IPS-15b (cell line): ENCODE measurements around the gene FZR1.

Experiments
- H3K27me3 ChIP-seq: one replicate; pipeline ENCODE4 v1.6.1; 2013; ENCODE audit warnings: low read length; ENCODE audit not compliant: control insufficient read depth, insufficient read depth
- H3K36me3 ChIP-seq: one replicate; pipeline ENCODE4 v1.6.1; 2013; ENCODE audit warnings: low read length; ENCODE audit not compliant: control insufficient read depth, insufficient read depth
- H3K4me1 ChIP-seq: one replicate; pipeline ENCODE4 v1.6.1; 2013; ENCODE audit warnings: mild to moderate bottlenecking, low read length; ENCODE audit not compliant: control insufficient read depth, insufficient read depth
- H3K4me3 ChIP-seq: one replicate; pipeline ENCODE4 v1.5.1; 2013; ENCODE audit warnings: low read depth, low read length
- H3K9ac ChIP-seq: one replicate; pipeline ENCODE4 v1.6.1; 2013; ENCODE audit warnings: low read depth, mild to moderate bottlenecking, low read length
- H3K9me3 ChIP-seq: one replicate; pipeline ENCODE4 v1.6.1; 2013; ENCODE audit warnings: mild to moderate bottlenecking, low read length; ENCODE audit not compliant: control insufficient read depth, insufficient read depth

The FZR1 gene

DNA sequence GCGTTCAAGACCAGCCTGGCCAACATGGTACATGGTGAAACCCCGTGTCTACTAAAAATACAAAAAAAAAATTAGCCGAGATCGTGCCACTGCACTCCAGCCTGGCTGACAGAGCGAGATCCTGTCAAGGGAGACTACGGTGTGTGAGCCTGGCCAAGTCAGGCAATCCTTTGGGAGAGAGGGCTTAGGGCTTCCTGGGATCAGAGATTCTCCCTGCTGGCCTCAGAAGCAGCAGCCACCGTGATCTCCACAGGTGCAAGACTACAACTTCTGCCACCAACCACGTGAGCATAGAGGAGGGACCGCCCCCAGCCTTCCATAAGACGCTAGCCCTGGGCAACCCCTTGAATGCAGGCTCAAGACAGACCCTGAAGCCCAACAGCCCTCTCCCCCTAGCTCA lies 43.7 kb downstream of the FZR1 start:
- no peaks in the 10 kb centered on the region for H3K27me3 ChIP-seq
- peaks cover 20% of the 10 kb centered on the region for H3K36me3 ChIP-seq
- no peaks in the 10 kb centered on the region for H3K9me3 ChIP-seq
- no peaks in the 10 kb centered on the region for H3K4me1 ChIP-seq
- no peak overlapping the region for H3K4me3 ChIP-seq
- no peak overlapping the region for H3K9ac ChIP-seq

DNA sequence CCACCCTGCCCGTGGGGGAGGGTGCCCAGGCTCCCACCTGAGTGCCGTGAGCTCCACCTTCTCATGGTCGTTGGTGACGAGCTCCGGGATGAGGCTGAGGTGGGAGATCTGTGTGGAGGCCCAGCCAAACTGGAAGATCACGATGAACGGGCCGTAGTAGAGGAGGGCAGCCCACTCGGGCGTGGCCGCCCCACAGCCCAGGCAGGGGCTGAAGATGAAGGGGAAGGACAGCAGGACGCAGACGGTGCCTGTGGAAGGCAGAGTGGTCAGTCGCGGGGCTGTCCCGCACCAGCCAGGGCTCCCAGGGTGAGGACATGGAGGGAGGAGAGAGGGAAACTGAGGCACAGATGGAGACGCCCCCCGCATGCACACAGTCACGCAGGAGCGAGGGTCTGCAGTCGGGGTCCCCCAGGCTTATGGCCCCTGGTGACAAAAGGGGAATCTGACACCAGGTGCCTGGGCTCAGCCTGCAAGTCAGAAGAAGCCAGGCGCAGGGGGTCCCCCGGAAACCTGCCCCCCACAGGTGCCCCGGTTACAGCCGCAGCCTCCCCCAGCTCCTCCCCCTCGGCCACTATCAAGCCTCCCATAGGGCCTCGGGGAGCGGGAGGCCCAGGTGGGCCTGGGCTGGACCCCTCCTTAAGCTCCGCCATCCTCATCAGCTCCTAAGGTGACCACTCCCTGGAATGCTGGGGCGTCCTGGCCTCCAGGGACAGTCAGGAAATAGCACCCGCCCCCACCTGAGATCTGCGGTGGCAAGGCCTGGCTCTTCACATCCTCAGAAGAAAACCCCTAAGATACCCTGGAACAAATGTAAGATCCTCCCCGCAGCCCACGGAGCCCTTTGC lies 45.1 kb downstream of the FZR1 start:
- Histone ChIP-seq H3K9ac (no peak overlapping the region), H3K9me3 (no peaks in the 10 kb centered on the region), H3K4me1 (no peaks in the 10 kb centered on the region), H3K4me3 (no peak overlapping the region), H3K36me3 (peaks cover 16% of the 10 kb centered on the region), H3K27me3 (no peaks in the 10 kb centered on the region)

DNA sequence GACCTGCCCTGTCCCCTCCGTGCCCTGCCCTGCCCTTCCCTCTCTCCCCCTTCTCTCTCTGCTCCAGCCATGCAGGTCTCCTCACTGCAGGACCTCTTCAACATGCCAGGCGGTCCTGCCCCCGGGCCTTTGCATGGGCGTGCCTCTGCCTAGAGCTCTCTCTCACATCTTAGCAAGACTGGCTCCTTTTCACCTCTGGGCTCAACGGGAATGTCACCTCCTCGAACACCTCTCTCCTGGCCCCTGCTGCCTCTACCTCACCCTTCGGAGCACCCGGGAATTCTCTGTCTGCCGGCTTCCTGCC lies 45.6 kb downstream of the FZR1 start:
- Histone ChIP-seq H3K9ac (no peak overlapping the region), H3K36me3 (peaks cover 14% of the 10 kb centered on the region), H3K4me1 (no peaks in the 10 kb centered on the region), H3K4me3 (no peak overlapping the region), H3K27me3 (no peaks in the 10 kb centered on the region), H3K9me3 (no peaks in the 10 kb centered on the region)

DNA sequence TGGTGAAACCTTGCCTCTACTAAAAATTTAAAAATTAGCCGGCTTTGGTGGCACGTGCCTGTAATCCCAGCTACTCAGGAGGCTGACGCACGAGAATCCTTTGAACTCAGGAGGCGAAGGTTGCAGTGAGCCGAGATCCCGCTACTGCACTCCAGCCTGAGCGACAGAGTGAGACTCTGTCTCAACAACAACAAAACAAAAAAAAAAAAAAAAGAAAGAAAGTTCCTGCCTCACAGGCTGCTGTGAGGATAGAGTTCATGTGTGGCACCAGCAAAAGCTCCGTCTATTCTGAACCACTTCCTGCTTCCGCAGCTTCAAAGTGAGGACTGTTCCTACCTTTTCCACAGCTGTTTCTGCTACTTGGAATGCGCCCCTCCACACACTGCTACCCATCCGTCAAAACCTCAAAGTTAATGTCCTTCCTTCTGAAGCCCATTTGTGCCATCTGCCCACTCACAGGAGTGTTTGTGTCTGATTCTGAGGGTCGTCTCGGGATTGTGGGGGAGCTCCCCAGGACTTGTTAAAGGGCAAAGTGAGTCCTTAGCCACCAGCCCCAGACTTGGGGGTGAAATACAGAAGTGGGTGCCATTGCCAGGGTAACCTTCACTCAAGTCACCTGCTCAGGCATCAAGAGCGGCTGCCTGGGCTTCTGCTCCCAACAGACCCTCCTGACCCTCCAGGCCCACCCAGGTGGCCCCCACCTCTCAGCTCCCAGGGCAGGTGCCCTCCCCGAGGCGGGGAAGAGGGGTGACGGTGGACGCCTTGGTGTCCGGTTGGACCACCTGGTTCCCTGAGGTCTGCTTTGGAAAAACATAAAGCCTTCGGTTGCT lies 48.4 kb downstream of the FZR1 start:
- Histone ChIP-seq H3K4me1 (no peaks in the 10 kb centered on the region), H3K27me3 (peaks cover 3% of the 10 kb centered on the region), H3K4me3 (no peak overlapping the region), H3K9me3 (no peaks in the 10 kb centered on the region), H3K9ac (no peak overlapping the region), H3K36me3 (peaks cover 3% of the 10 kb centered on the region)

DNA sequence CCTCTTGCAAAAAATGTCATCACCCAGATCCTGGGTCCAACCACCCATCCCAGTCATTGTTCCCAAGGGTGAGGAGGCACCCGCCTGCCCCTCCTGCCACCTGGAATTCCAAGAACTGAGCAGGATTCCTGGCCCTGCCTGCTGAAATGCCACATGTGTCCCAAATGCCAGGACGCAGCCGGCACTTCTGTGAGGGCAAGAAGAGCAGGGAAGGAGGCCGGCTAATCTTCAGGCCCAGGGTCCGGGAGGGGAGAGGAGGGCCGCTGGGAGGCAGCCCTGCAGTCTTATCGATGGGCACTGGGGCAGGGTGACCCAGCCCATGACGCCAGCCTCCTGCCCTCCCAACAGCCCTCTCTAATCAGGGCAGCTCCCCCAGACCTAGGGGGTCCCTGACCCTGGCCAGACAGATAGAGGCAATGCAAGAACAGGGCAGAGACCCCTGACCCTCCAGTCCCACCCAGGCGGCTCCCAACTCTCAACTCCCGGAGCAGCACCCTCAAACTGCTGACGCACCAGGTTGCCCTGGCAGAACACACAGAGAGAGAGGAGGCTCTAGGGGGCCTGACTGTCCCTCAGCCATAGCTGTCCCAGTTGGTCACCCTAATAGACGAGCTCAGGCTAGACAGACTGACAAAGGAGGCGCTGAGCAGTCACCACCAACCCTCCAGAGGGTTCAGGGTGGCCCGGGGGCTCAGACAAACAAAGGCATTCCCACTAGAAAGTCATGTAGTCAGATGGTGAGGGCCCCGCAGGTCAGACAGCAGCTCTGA lies 49.7 kb downstream of the FZR1 start:
- no peaks in the 10 kb centered on the region for H3K9me3 ChIP-seq
- H3K27me3 ChIP-seq = peaks cover 3% of the 10 kb centered on the region
- peaks cover 3% of the 10 kb centered on the region for H3K36me3 ChIP-seq
- no peaks in the 10 kb centered on the region for H3K4me1 ChIP-seq
- no peak overlapping the region for H3K9ac ChIP-seq
- H3K4me3 ChIP-seq = no peak overlapping the region

DNA sequence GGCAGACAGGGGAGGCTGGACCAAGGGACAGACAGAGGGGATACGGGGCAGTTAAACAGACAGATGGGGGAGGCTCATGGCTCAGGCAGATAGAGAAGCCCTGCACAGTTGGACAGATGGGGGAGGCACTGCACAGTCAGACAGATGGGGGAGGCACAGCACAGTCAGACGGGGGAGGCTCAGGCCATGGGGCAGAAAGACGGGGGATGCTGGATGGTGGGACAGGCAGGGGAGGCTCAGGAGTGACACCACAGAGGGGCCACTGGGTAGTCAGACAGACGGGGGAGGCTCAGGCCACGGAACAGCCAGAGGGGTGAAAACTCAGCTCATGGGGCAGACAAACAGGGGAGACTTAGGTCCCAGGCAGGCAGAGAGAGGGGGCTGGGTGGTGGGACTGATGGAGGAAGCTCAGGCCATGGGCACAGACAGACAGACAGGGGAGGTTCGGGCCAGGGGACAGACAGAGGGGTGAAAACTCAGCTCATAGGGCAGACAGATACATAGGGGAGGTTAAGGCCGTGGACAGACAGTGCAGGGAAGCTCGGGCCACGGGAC lies 50.4 kb downstream of the FZR1 start:
- Histone ChIP-seq H3K36me3 (no peaks in the 10 kb centered on the region), H3K9me3 (no peaks in the 10 kb centered on the region), H3K4me3 (peak overlapping the region; percentile 69), H3K4me1 (no peaks in the 10 kb centered on the region), H3K27me3 (peaks cover 3% of the 10 kb centered on the region), H3K9ac (no peak overlapping the region)

DNA sequence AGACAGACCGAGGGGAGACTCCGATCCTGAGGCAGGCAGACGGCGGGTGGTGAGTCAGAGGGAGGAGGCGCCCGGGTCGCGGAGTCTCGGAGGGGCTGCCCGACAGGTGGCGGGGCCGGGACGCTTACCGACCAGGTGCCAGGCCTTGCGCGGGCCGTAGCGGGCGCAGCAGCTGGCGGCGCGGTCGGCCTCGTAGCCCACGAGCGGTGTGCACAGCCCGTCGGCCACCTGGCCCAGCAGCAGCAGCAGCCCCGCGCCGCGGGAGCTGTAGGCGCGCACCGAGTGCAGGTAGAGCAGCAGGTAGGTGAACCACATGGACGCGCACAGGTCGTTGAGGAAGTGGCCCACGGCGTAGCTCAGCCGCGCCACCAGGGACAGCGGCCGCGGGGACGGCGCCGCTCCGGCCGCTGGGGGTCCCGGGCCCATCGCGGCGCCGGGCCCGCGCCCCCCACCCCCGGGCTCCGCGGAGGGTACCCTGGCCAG lies 50.9 kb downstream of the FZR1 start:
- H3K9me3 ChIP-seq = no peaks in the 10 kb centered on the region
- no peaks in the 10 kb centered on the region for H3K4me1 ChIP-seq
- H3K36me3 ChIP-seq = no peaks in the 10 kb centered on the region
- peaks cover 3% of the 10 kb centered on the region for H3K27me3 ChIP-seq
- no peak overlapping the region for H3K9ac ChIP-seq
- H3K4me3 ChIP-seq = peak overlapping the region; percentile 69

DNA sequence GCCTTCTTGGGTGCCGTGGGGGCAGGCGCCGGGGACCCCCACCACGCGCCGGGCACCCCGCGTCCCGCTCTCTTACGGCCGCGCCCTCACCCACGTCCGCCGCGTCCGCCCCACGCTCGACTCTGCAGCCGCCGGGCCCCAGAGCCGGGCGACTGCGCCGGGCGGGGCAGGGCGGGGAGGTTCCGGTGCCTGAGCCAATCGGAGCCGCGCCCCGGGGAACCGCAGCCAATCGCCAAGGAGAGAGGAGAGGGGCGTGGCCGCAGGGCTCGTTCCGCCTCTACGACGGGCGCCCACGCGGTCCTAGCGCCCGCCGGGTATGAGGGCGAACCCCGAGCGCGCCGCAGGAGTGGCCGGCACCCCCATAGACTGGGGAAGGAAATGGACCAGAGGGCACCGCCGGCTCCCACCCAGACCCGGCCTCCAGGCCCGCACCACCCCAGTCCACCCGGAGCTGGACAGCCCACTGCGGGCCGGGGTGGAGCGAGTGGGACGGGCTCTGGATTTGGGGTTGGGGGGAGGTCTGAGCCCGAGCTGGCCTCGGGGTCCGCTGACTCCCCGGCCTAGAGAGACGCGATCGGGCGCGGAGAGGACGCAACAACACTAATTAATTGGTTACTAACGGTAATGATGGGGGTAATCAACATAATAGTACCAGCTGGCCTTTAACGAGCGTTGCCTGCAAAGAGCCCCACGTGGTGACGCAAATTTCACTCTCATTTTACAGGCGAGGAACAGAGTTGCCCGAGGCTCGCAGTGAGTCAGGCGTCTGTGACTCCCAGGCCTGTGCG lies 51.5 kb downstream of the FZR1 start, which contains the start of gene MFSD12:
Gene MFSD12 (minus strand): TSS at position 126 of the 788 bp plus-strand sequence. CDS start 183 bp downstream, outside the sequence.
- no peaks in the 10 kb centered on the region for H3K4me1 ChIP-seq
- H3K9ac ChIP-seq = no peak within 1 kb of the TSS
- H3K36me3 ChIP-seq = no peaks in the 10 kb centered on the region
- H3K4me3 ChIP-seq = peak within 1 kb of the TSS; percentile 69
- H3K27me3 ChIP-seq = peaks cover 3% of the 10 kb centered on the region
- H3K9me3 ChIP-seq = no peaks in the 10 kb centered on the region

DNA sequence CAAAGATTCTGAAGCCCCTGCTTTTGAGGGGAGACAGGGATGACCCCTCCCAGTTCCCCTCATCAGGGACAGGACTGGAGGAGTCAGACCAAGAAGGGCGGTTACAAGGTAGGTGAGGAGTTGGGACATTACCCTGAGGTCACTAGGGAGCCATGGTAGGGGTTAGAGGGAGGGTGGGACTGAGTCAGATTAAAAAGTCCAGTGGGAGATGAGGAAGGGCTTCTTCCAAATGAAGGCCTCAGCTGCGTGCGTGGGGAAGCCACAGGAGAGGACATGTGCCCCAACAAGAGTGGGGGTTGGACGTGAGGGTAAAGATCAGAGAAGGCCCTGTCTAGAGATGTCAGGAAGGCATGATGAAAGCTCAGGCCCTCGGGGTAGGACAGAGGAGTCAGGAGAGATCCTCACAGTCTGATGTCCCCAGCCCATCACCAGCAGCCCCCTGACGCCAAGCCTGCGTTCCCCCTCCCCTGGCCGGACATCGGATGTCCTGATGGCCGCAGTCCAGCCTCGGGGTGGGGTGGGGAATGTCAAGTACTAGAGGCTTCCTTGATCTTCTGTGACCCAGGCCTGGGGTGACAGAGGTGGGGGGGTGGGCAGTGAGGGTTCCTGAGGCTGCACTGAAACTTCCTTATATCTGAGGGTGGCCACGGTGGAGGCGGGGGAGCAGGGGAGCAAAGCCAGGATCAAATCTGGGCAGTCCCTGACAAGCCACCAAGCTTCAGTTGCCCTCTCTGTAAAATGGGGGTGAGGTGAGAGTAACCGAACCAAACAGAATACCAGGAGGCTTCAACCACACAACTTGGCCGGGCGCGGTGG lies 57.8 kb downstream of the FZR1 start:
- H3K27me3 ChIP-seq = no peaks in the 10 kb centered on the region
- no peak overlapping the region for H3K9ac ChIP-seq
- no peak overlapping the region for H3K4me3 ChIP-seq
- no peaks in the 10 kb centered on the region for H3K36me3 ChIP-seq
- H3K4me1 ChIP-seq = no peaks in the 10 kb centered on the region
- H3K9me3 ChIP-seq = no peaks in the 10 kb centered on the region

DNA sequence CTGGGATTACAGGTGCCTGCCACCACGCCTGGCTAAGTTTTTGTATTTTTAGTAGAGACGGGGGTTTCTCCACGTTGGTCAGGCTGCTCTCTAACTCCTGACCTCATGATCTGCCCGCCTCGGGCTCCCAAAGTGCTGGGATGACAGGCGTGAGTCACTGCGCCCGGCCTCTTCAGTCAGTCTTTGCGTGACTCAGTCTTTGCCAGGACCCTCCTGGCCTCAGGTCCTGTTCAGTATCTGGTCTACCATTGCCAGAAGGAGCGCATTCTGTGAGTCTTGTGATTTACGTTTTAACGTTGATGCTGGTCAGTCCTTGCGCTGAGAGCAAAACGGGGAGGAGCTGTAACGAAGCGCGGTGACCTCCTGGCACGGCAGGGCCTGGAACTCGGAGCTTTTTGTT lies 59.0 kb downstream of the FZR1 start:
- Histone ChIP-seq H3K4me1 (no peaks in the 10 kb centered on the region), H3K9ac (no peak overlapping the region), H3K27me3 (no peaks in the 10 kb centered on the region), H3K36me3 (no peaks in the 10 kb centered on the region), H3K9me3 (no peaks in the 10 kb centered on the region), H3K4me3 (no peak overlapping the region)
